K562 (cell line): ENCODE measurements around the gene GCDH. TPM values are rescaled to one million over a fixed set of nuclear protein-coding genes. Genes with fewer than 3 reads are reported as not detected.

ENCODE experiments used
- CTCFL ChIP-seq: IDR thresholded peaks from 2 replicates; pipeline ENCODE4 v1.6.1; 2011; ENCODE audit warnings: borderline replicate concordance, low read depth, mild to moderate bottlenecking, moderate library complexity, low read length; ENCODE audit not compliant: insufficient read depth, poor library complexity, severe bottlenecking
- DDX20 ChIP-seq: fragments of 450-650 bp; IDR thresholded peaks from 2 replicates; pipeline ENCODE4 v1.6.1; 2016; ENCODE audit warnings: missing genetic modification characterization, low read depth, mild to moderate bottlenecking, missing compliant biosample characterization, moderate library complexity
- DLX4 ChIP-seq: fragments of 250-450 bp; sonication (Bioruptor Pico); IDR thresholded peaks from 2 replicates; pipeline ENCODE4 v1.6.1; 2021; ENCODE audit warnings: mild to moderate bottlenecking
- FOXK2 ChIP-seq, 2 experiments: fragments of 450-650 bp; IDR thresholded peaks in 1 of 2; conservative IDR thresholded peaks in 1 of 2; 2 replicates each; pipeline ENCODE4 v1.6.1; 2016; ENCODE audit warnings: low read depth in 2 of 2, mild to moderate bottlenecking in 1 of 2
- GTF2A2 ChIP-seq: IDR thresholded peaks from 2 replicates; pipeline ENCODE4 v1.6.1; 2016; ENCODE audit warnings: mild to moderate bottlenecking, missing genetic modification characterization, missing compliant biosample characterization
- GTF2F1 ChIP-seq: IDR thresholded peaks from 2 replicates; pipeline ENCODE4 v1.6.1; 2011; ENCODE audit warnings: low read depth, low read length, improper control_type of control experiment
- HDAC1 ChIP-seq, 2 experiments: fragments of 450-650 bp; IDR thresholded peaks; 2 replicates each; pipeline ENCODE4 v1.6.1; 2016 to 2017; ENCODE audit warnings: inconsistent platforms in 1 of 2, mild to moderate bottlenecking in 1 of 2, moderate library complexity in 1 of 2
- ILK ChIP-seq: fragments of 450-650 bp; IDR thresholded peaks from 2 replicates; pipeline ENCODE4 v1.6.1; 2016; ENCODE audit warnings: missing genetic modification characterization, low read depth, mild to moderate bottlenecking, missing compliant biosample characterization, moderate library complexity, borderline replicate concordance
- MLX ChIP-seq, 2 experiments: fragments of 450-650 bp in 1 of 2; sonication (generic) in 1 of 2; formaldehyde crosslinking; conservative IDR thresholded peaks; 2 replicates each; pipeline versions ENCODE4 v1.4.0 to v1.8.1; 2020 to 2022; ENCODE audit warnings: mild to moderate bottlenecking in 1 of 2, missing genetic modification reagents in 1 of 2
- NR2C1 ChIP-seq, 2 experiments: fragments of 450-650 bp; IDR thresholded peaks; 2 replicates each; pipeline ENCODE4 v1.6.1; 2017; ENCODE audit warnings: mild to moderate bottlenecking in 2 of 2, antibody characterized with exemption in 1 of 2, inconsistent platforms in 1 of 2, missing compliant biosample characterization in 1 of 2, missing genetic modification characterization in 1 of 2
- NR2C2 ChIP-seq, 2 experiments: fragments of 200-800 bp in 1 of 2; sonication (Bioruptor generic) in 1 of 2; sonication (generic) in 1 of 2; formaldehyde crosslinking in 1 of 2; IDR thresholded peaks; 2 replicates each; pipeline versions ENCODE4 v1.6.1 to v1.8.0; 2016 to 2022; ENCODE audit warnings: mild to moderate bottlenecking in 1 of 2, missing compliant biosample characterization in 1 of 2, missing genetic modification characterization in 1 of 2, missing genetic modification reagents in 1 of 2
- RB1 ChIP-seq: fragments of 450-650 bp; IDR thresholded peaks from 2 replicates; pipeline ENCODE4 v1.6.1; 2017; ENCODE audit warnings: low read depth, mild to moderate bottlenecking
- RBM39 ChIP-seq: fragments of 200-400 bp; formaldehyde crosslinking; optimal IDR thresholded peaks from 2 replicates; pipeline ENCODE3; 2018; ENCODE audit warnings: low read depth, low read length
- RCOR1 ChIP-seq, 2 experiments: IDR thresholded peaks; 2 replicates each; pipeline ENCODE4 v1.6.1; 2012; ENCODE audit warnings: low read depth in 2 of 2, low read length in 2 of 2, borderline replicate concordance in 1 of 2, improper control_type of control experiment in 1 of 2
- SAP30 ChIP-seq: fragments of 200-600 bp; sonication (generic); IDR thresholded peaks from 2 replicates; pipeline ENCODE4 v1.6.1; 2012; ENCODE audit warnings: borderline replicate concordance, low read depth, mild to moderate bottlenecking, moderate library complexity, low read length, control low read depth, inconsistent platforms; ENCODE audit not compliant: insufficient read depth, poor library complexity, severe bottlenecking
- SIN3B ChIP-seq: fragments of 450-650 bp; IDR thresholded peaks from 2 replicates; pipeline ENCODE4 v1.6.1; 2017; ENCODE audit warnings: low read depth, mild to moderate bottlenecking, moderate library complexity
- TCF3 ChIP-seq: sonication (generic); formaldehyde crosslinking; IDR thresholded peaks from 2 replicates; pipeline ENCODE4 v1.4.0; 2020; ENCODE audit warnings: mild to moderate bottlenecking, missing genetic modification reagents
- VEZF1 ChIP-seq: fragments of 200-800 bp; sonication (Bioruptor generic); IDR thresholded peaks from 2 replicates; pipeline ENCODE4 v1.6.1; 2017; ENCODE audit warnings: missing genetic modification characterization, missing compliant biosample characterization
- ZBTB8A ChIP-seq: fragments of 450-650 bp; IDR thresholded peaks from 2 replicates; pipeline ENCODE4 v1.6.1; 2018; ENCODE audit warnings: mild to moderate bottlenecking, moderate library complexity; ENCODE audit not compliant: partially characterized antibody
- ZNF143 ChIP-seq: sonication (generic); formaldehyde crosslinking; IDR thresholded peaks from 2 replicates; pipeline ENCODE4 v1.9.0; 2022; ENCODE audit warnings: mild to moderate bottlenecking, missing genetic modification reagents
- ZNF431 ChIP-seq: sonication (generic); formaldehyde crosslinking; IDR thresholded peaks from 2 replicates; pipeline ENCODE4 v1.8.0; 2022; ENCODE audit warnings: mild to moderate bottlenecking, missing genetic modification reagents
- polyA plus RNA-seq, 8 experiments: library from polyadenylated mRNA; depleted of rRNA in 4 of 8; stranded (reverse) in 5 of 8; unstranded in 3 of 8; fragments of >200 nt; fragmentation: Nextera tagmentation in 2 of 8; fragmentation: Illumina TruSeq in 1 of 8; extraction: Ambion mirVana in 2 of 8; extraction: Trizol in 1 of 8; gene quantifications; 2 replicates each; pipeline versions ENCODE4 v1.2.1 to v1.2.3, GENCODE V29; 2011 to 2014; ENCODE audit warnings: inconsistent platforms in 1 of 8, missing spikeins in 1 of 8
- total RNA-seq, 7 experiments: library from RNA; depleted of rRNA in 6 of 7; stranded (reverse); fragments of >200 nt in 6 of 7; fragmentation: Illumina TruSeq in 2 of 7; extraction: Trizol in 2 of 7; gene quantifications; 2 replicates each; pipeline versions ENCODE4 v1.2.1 to v1.2.3, GENCODE V29; 2011 to 2021; ENCODE audit warnings: low replicate concordance in 1 of 7

The GCDH gene
- total and polyA plus RNA-seq, 9 of the 15 experiments (the other 6 are each of a cell fraction or from before 2014, with no cell fraction given), result 2.9 to 50.8 (median 19.1) TPM

GRCh38 chr19:12890787-12891552, at the start of gene GCDH (continued):
- TF ChIP-seq CTCFL (no peak), DDX20 (tag) (no peak), ZBTB8A (no peak), NR2C2 (CRISPR knock-in tag; IDR thresholded peaks at IDR 0.05) (no peak), NR2C2 (tag; IDR thresholded peaks at IDR 0.05) (peak; percentile 93), FOXK2 (conservative IDR thresholded peaks at IDR 0.05 in 1 of 2, IDR thresholded peaks at IDR 0.05 in 1 of 2; ENCODE audit: low read depth in 2 of 2) (peak; percentile 61 to 79; a peak in 2 of 4 replicates), GTF2F1 (0 out of 2 replicates have a peak, but pooled peaks have one; percentile 21), ZNF431 (CRISPR knock-in tag) (peak; percentile 70; the same call in 1 of the 2 replicates), RB1 (0 out of 2 replicates have a peak, but pooled peaks have one; percentile 42), GTF2A2 (tag) (no peak), RBM39 (no peak), NR2C1 (IDR thresholded peaks at IDR 0.05) (peak; percentile 78), NR2C1 (tag; IDR thresholded peaks at IDR 0.05) (peak; percentile 75), SIN3B (peak; percentile 99), VEZF1 (CRISPR knock-in tag) (peak; percentile 85), TCF3 (CRISPR knock-in tag) (no peak), HDAC1 (IDR thresholded peaks at IDR 0.05) (peak; percentile 94 to 100), MLX (CRISPR knock-in tag; conservative IDR thresholded peaks at IDR 0.05) (0 out of 4 replicates have a peak, but pooled peaks of 1 of the 2 experiments have one; percentile 70), DLX4 (CRISPR knock-in tag) (no peak), RCOR1 (IDR thresholded peaks at IDR 0.05; ENCODE audit: borderline replicate concordance in 1 of 2, low read depth in 2 of 2, low read length in 2 of 2) (peak in 1 of 2 experiments; percentile 54; a peak in 2 of 4 replicates), SAP30 (peak; percentile 99), ZNF143 (peak; percentile 46; the same call in 1 of the 2 replicates), ILK (no peak)
